Urinary bladder (tissue), 4 donors: Measurements from ENCODE around the gene ANKS1B. TPM values are rescaled to one million over a fixed set of nuclear protein-coding genes. Genes with fewer than 3 reads are reported as not detected.
A peak's percentile ranks its signal among the peaks of the same experiment; 100 is the strongest.
"Not testable (repeated sequence)": the region's sequence is repeated elsewhere in the genome, so short reads cannot be mapped to it uniquely, and the experiment has no call there.

Experiments used
- DNase-seq: peaks from one replicate; pipeline ENCODE4 v3.0.0-alpha.2; 2015; ENCODE audit errors: extremely low spot score
- H3K27ac ChIP-seq: one replicate; pipeline ENCODE4 v1.5.1; 2013; ENCODE audit warnings: low read depth, mild to moderate bottlenecking, moderate library complexity
- H3K36me3 ChIP-seq: one replicate; pipeline ENCODE4 v1.6.1; 2013; ENCODE audit warnings: mild to moderate bottlenecking, moderate library complexity; ENCODE audit not compliant: insufficient read depth
- H3K4me1 ChIP-seq: one replicate; pipeline ENCODE4 v1.6.1; 2013; ENCODE audit warnings: mild to moderate bottlenecking, moderate library complexity; ENCODE audit not compliant: insufficient read depth
- H3K4me3 ChIP-seq: one replicate; pipeline ENCODE4 v1.5.1; 2013; ENCODE audit warnings: low read depth, low read length
- WGBS: extraction: QIAGEN DNeasy Blood & Tissue Kit; methylation state at CpG from one replicate; pipeline ENCODE4 v1.1.7; 2013; 5-methylcytosine and 5-hydroxymethylcytosine counted together
- polyA plus RNA-seq: library from polyadenylated mRNA; stranded (reverse); fragments of 200-250 nt; gene quantifications from one replicate; pipeline ENCODE4 v1.2.3, GENCODE V29; 2013
- total RNA-seq: library from RNA; depleted of rRNA; stranded (reverse); fragments of >200 nt; gene quantifications from one replicate; pipeline ENCODE4 v1.2.3, GENCODE V29; 2014
- donor health status: healthy with polysubstance abuse.
- donor health status: healthy.

ANKS1B gene
- 43.7 TPM for total RNA-seq
- polyA plus RNA-seq, result 4.9 TPM

DNA sequence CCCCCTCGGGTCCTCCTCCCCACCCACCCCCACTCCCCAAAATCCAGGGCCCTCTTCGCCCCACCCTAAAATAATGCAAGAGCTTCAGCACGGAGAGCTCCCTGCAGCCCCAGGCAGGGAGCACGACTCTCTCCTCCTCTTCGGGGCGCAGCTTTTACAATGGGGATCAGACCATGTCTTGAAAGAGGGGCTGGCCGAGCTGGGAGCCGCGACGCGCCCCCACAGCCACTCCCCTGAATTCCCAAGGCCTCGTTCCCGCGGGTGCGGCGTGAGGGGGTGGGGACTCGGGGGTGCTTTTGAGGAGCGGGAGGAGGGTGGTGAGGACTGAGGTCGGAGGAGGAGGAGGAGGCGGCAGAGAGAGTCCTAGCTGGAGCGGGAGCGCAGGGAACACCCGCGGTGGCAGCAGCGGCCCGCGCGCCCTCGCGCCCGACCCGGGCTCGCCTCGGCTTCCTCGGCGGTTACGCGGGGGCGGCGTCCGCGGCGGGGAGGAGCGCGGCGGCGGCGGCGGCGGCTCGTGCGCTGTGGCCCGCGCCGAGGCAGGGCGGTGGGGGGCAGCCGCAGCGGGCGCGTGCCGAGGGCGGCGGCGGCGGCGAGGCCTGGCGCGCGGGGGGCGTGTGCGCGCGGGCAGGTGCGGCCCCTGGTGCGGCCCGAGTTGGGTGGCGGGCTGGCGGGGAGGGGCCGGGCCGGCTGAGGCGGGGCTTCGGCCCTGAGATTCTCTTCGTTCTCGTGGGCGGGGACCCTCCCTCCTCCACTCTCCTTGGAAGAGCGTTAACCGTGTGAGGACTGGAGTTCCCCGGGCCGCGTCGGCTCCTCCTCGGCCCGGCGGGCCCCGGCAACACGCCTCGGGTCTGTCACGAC, at the start of gene ANKS1B:
TSS of gene ANKS1B (minus strand) at position 666 of the 858 bp plus-strand sequence. CDS start 699 bp downstream, outside the sequence.
- under 1% methylated on average over 98 of the region's 98 CpGs for WGBS
- H3K36me3 ChIP-seq, result no peaks in the 10 kb centered on the region
- peak within 1 kb of the TSS; percentile 73 for H3K4me3 ChIP-seq
- peak within 1 kb of the TSS; percentile 56 for H3K27ac ChIP-seq
- peak; percentile 32 for DNase-seq
- H3K4me1 ChIP-seq, result no peaks in the 10 kb centered on the region

DNA sequence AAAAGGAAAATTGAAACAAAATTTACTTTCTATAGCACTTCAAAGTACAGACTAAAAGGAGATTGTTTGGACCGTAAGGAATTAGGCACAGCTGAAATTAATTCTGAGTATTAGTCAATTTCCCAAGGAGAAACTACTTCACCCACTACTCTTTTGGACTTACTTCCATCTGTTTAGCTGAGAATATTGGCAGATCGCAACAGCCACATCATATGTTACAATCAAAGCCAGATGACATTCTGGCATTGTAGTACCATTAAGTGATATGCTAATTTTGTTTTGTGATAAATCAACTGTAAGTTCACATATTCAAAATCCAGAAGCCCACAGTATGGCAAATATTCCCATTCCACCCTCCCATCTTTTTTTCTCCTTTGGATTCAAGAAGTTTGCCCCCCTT, 47.1 kb upstream of the ANKS1B start:
- Histone ChIP-seq H3K4me3 (no peak overlapping the region), H3K36me3 (peaks cover 1% of the 10 kb centered on the region), H3K4me1 (no peaks in the 10 kb centered on the region), H3K27ac (no peak overlapping the region)
- WGBS, result 85% methylated on average over 2 of the region's 2 CpGs
- DNase-seq, result no peak

GRCh38 chr12:100027671-100028070, 42.9 kb upstream of the ANKS1B start:
- WGBS, result 85% methylated on average over 3 of the region's 3 CpGs
- DNase-seq, result no peak
- no peaks in the 10 kb centered on the region for H3K4me1 ChIP-seq
- H3K27ac ChIP-seq, result no peak overlapping the region
- H3K36me3 ChIP-seq, result no peaks in the 10 kb centered on the region
- H3K4me3 ChIP-seq, result no peak overlapping the region

- DNase-seq, result no peak
- WGBS, result 84% methylated on average over 1 of the region's 1 CpG
- H3K4me3 ChIP-seq, result no peak overlapping the region
- no peaks in the 10 kb centered on the region for H3K4me1 ChIP-seq
- H3K27ac ChIP-seq, result no peak overlapping the region
- no peaks in the 10 kb centered on the region for H3K36me3 ChIP-seq
Measured at GRCh38 chr12:100026241-100026640, 41.5 kb upstream of the ANKS1B start.

DNA sequence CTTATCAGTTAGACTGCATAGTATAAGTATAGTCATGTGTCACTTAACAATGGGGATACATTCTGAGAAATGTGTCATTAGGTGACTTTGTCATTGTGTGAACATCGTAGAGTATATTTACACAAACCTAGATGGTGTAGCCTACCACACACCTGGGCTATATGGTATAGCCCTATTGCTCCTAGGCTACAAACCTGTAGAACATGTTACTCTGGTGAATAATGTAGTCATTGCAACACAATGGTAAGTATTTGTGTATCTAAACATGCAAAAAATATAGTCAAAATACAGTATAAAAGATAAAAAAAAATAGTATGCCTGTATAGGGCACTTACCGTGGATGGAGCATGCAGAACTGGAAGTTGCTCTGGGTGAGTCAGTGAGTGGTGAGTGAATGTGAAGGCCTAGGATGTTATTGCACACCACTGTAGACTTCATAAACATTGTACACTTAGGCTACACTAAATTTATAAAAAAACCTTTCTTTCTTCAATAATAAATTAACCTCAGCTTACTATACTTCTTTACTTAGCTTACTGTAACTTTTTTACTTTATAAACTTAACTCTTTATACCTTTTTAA, 40.3 kb upstream of the ANKS1B start:
- Histone ChIP-seq H3K4me1 (no peaks in the 10 kb centered on the region), H3K4me3 (no peak overlapping the region), H3K27ac (no peak overlapping the region), H3K36me3 (no peaks in the 10 kb centered on the region)
- no peak for DNase-seq
- 84% methylated on average over 2 of the region's 2 CpGs for WGBS

DNA sequence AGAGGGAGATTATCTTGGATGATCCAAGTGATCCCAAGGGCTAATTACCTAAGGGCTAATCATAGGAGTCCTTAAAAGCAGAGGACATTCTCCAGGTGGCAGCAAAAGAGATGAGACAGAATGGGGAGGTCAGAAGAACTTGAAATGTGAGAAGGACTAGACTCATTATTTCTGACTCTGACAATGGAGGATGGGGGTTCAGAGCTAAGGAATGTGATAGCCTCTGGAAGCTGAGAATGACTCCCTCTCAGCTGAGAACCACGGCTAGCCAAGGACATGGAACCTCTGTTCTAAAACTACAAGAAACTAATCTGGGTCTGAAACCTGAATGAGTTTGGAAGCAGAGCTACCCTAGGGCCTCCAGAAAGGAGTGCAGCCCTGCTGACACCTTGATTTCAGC, 35.6 kb upstream of the ANKS1B start:
- H3K27ac ChIP-seq, result no peak overlapping the region
- WGBS, result 52% methylated on average over 1 of the region's 1 CpG
- DNase-seq, result no peak

DNA sequence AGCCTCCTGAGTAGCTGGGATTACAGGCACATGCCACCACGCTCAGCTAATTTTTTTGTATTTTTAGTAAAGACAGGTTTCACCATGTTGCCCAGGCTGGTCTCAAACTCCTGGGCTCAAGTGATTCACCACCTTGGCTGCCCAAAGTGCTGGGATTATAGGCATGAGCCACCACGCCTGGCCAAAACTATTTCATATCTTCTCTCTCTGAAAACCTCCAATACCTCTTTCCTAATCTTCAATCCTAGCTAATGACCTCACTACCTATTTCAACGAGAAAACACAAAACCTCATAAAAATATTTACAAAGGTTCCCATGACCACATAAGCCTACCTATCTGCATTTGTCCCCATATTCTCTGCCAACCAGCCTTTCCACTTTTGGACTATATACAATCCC, 32.3 kb upstream of the ANKS1B start:
- no peak for DNase-seq
- Histone ChIP-seq H3K36me3 (no peaks in the 10 kb centered on the region), H3K27ac (no peak overlapping the region), H3K4me1 (no peaks in the 10 kb centered on the region), H3K4me3 (no peak overlapping the region)
- WGBS, result 79% methylated on average over 3 of the region's 3 CpGs

More for the DNA sequence above, 35.6 kb upstream of the ANKS1B start:
- Histone ChIP-seq H3K36me3 (no peaks in the 10 kb centered on the region), H3K4me1 (no peaks in the 10 kb centered on the region), H3K4me3 (no peak overlapping the region)

GRCh38 chr12:100016304-100016703, 31.6 kb upstream of the ANKS1B start:
- H3K4me1 ChIP-seq, H3K36me3 ChIP-seq, DNase-seq, H3K27ac ChIP-seq, H3K4me3 ChIP-seq: not testable (repeated sequence)
- WGBS, result 96% methylated on average over 4 of the region's 4 CpGs

- 75% methylated on average over 9 of the region's 9 CpGs for WGBS
- DNase-seq, H3K27ac ChIP-seq, H3K4me1 ChIP-seq, H3K4me3 ChIP-seq, H3K36me3 ChIP-seq: not testable (repeated sequence)
Measured at GRCh38 chr12:100005846-100006245, 21.1 kb upstream of the ANKS1B start.

DNA sequence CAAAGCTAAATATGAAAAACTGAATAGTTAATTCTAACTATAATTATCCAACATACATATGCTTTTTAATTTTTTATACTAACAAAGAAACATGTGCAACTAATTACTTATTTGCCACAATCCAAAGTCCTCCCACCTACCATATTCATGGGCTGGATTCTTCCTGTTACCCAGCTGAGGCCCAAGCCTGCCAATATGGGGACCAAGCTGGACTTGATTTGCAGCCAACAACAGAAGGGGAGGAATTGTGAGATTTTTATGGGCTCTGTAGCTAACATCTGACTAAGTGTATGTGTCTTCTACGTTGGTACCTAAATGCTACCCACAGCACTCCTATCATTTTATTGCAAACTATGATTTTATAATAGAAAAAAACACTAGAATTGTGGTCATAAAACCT, 13.1 kb upstream of the ANKS1B start:
- no peak overlapping the region for H3K27ac ChIP-seq
- H3K4me1 ChIP-seq, result no peaks in the 10 kb centered on the region
- no peak overlapping the region for H3K4me3 ChIP-seq
- WGBS, result 63% methylated on average over 1 of the region's 1 CpG
- no peak for DNase-seq
- no peaks in the 10 kb centered on the region for H3K36me3 ChIP-seq

DNA sequence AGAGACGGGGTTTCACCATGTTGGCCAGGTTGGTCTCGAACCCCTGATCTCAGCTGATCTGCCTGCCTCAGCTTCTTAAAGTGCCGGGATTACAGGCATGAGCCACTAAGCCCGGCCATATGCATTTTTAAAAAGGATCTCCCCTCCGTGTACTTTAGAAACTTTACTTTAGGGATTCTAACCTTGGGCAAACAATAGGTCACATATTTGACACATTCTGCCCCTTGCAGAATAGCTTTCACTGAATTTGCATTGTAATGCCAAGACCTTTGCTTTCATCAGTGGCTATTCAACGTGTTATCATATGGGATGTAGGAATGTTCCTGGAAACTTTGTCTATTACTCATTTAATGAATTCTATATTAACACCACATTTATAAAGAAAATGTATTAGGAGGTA, 11.4 kb upstream of the ANKS1B start:
- no peak for DNase-seq
- WGBS, result 82% methylated on average over 6 of the region's 6 CpGs
- H3K4me1 ChIP-seq, result no peaks in the 10 kb centered on the region
- H3K27ac ChIP-seq, result no peak overlapping the region
- H3K36me3 ChIP-seq, result no peaks in the 10 kb centered on the region
- H3K4me3 ChIP-seq, result no peak overlapping the region

DNA sequence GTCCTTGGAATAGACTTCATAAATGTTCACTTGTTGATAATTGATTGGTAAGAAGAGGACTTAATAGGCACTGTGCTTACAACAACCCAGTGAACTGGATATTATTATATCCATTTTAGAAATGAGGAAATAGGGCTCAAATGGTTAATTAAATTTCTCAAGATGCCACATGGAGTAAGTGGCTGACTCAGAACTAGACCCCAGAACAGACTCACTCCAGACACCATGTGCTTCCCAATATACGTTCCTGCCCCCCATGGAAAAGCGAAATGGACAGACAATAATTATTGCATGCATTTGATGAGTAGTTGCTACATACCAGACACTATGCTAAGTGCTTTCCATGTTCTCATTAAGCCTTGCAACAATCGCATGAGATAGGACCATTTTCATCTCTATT, 895 bp upstream of the ANKS1B start:
- no peaks in the 10 kb centered on the region for H3K4me1 ChIP-seq
- H3K36me3 ChIP-seq, result no peaks in the 10 kb centered on the region
- 55% methylated on average over 3 of the region's 3 CpGs for WGBS
- peak overlapping the region; percentile 73 for H3K4me3 ChIP-seq
- no peak for DNase-seq
- H3K27ac ChIP-seq, result no peak overlapping the region

- no peak overlapping the region for H3K27ac ChIP-seq
- 1% methylated on average over 10 of the region's 10 CpGs for WGBS
- peak overlapping the region; percentile 73 for H3K4me3 ChIP-seq
- DNase-seq, result no peak
- H3K36me3 ChIP-seq, result no peaks in the 10 kb centered on the region
- H3K4me1 ChIP-seq, result no peaks in the 10 kb centered on the region
Measured at GRCh38 chr12:99985129-99985570, 414 bp upstream of the ANKS1B start.
